ENCODE results near the gene DPP6. TPM values are rescaled to one million over a fixed set of nuclear protein-coding genes. Genes with fewer than 3 reads are reported as not detected.
A peak's percentile ranks its signal among the peaks of the same experiment; 100 is the strongest.

The DPP6 gene
- total and polyA plus RNA-seq, 11 donors, result 0.05 to 2.9 (median 0.11) TPM; not detected in 3

DNA sequence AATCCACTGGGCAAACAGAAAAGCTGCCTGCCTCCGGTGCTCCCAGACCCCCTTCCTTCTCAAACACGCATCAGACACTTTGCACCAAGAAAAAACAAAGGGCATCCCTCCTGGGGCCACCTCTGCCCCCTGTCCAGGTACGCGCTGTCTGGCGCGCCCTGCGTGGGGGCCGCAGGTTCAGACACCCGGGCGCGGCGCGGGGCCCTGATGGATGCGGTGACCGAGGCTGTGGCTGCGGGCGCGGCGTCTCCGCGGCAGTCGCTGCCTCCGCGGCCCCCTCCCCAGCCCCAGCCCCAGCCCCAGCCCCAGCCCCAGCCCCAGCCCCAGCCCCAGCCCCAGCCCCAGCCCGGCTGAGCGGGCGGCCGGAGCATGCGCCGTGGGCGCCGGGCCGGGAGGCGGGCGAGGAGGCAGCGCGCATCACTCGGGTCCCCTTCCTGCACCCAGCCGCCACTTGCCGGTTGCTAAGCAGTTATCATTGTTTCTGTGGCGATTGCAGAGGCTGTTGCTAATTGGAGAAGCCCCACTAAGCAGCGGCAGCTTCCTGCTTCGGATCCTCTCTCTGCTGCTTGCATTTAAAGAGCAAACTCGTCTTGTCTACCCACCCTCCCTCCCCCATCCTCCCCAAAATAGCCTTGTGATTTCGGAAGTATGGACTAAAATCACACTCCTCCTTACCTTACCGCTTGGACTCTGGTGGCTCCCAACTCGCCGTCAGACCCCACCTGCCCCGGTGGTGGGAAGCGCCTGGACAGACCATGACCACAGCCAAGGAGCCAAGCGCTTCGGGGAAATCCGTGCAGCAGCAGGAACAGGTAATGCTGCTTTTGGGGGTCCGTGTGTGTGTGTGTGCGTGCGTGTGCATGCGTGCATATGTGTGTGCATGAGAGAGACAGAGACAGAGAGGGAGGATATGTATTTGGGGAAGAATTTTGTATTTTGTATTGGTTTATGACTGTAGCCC is 252.8 kb downstream of the DPP6 start:
- WGBS, 4 donors, result 7 to 16% (median 8%) methylated on average over 26 to 57 of the region's 57 CpGs
- no peak overlapping the region for H3K27ac ChIP-seq
- peaks cover 0 to 39% (median 6%) of the 10 kb centered on the region in 9 donors for H3K27me3 ChIP-seq
- no peaks in the 10 kb centered on the region for H3K4me1 ChIP-seq
- no peaks in the 10 kb centered on the region for H3K36me3 ChIP-seq
- ATAC-seq, result peak in 2 of 4 donors; percentile 34 to 49
- no peak for DNase-seq
- no peaks in the 10 kb centered on the region for H3K9me3 ChIP-seq
- peak overlapping the region in 1 of 12 donors; percentile 23 for H3K4me3 ChIP-seq
- no peak for TF ChIP-seq POLR2A (IDR thresholded peaks at IDR 0.05)
- TF ChIP-seq, protein P1, sequence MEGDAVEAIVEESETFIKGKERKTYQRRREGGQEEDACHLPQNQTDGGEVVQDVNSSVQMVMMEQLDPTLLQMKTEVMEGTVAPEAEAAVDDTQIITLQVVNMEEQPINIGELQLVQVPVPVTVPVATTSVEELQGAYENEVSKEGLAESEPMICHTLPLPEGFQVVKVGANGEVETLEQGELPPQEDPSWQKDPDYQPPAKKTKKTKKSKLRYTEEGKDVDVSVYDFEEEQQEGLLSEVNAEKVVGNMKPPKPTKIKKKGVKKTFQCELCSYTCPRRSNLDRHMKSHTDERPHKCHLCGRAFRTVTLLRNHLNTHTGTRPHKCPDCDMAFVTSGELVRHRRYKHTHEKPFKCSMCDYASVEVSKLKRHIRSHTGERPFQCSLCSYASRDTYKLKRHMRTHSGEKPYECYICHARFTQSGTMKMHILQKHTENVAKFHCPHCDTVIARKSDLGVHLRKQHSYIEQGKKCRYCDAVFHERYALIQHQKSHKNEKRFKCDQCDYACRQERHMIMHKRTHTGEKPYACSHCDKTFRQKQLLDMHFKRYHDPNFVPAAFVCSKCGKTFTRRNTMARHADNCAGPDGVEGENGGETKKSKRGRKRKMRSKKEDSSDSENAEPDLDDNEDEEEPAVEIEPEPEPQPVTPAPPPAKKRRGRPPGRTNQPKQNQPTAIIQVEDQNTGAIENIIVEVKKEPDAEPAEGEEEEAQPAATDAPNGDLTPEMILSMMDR (IDR thresholded peaks at IDR 0.05), result no peak
- intact Hi-C loops (cut with DNase I), result no loop called here

DNA sequence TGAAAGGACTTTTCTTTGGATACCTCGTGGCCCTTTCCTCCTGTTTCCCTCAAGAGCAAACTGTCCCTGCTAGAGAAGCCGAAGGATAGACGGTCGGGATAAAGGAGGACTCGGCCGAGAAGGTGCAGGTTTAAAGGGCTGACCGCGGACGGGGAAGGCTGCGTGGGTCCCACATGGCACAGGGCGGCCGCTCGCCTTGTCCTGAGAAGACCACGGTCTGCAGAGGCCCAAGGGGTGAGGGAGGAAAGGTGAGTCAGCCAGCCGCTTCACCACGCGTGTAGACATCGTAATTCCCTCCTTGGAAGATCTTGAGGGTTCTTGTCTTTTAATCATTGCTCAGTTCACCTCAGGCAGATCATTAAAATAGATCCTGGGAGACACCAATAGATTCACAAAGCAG is 253.8 kb downstream of the DPP6 start:
- WGBS, 4 donors, result 82 to 89% (median 86%) methylated on average over 18 of the region's 18 CpGs
- TF ChIP-seq, protein P1 (IDR thresholded peaks at IDR 0.05), result no peak
- ATAC-seq, result no peak
- Histone ChIP-seq H3K4me3 (no peak overlapping the region), H3K27ac (no peak overlapping the region), H3K4me1 (no peaks in the 10 kb centered on the region), H3K9me3 (no peaks in the 10 kb centered on the region), H3K36me3 (no peaks in the 10 kb centered on the region), H3K27me3 (peaks cover 0 to 40% (median 6%) of the 10 kb centered on the region in 9 donors)
- DNase-seq, result no peak
- intact Hi-C loops (cut with DNase I), result no loop called here

DNA sequence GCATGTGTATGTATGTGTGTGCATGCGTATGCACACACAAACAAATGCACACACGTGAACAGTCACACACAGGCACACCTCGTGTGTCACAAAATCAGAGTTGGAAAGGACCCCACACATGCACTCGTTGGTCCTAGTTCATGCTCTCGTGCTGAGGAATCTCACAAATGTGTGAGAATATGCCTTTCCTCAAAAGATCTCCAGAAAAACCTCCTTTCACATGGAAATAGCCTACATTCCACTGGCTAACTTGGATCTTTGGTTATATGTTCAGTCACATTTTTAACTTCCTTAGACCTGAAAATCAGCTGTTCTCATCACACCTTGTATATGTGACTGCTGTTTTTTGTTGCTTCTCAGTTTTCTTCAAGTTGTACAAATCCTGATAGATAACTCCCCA is 256.7 kb downstream of the DPP6 start:
- ATAC-seq (no peak), DNase-seq (no peak)
- Histone ChIP-seq H3K4me1 (no peaks in the 10 kb centered on the region), H3K36me3 (no peaks in the 10 kb centered on the region), H3K27ac (no peak overlapping the region), H3K4me3 (no peak overlapping the region), H3K27me3 (peaks cover 0 to 29% (median 6%) of the 10 kb centered on the region in 9 donors), H3K9me3 (no peaks in the 10 kb centered on the region)
- intact Hi-C loops (cut with DNase I), result no loop called here
- no peak for TF ChIP-seq POLR2A (IDR thresholded peaks at IDR 0.05)
- TF ChIP-seq, protein P1 (IDR thresholded peaks at IDR 0.05), result no peak
- 33 to 48% (median 43%) methylated on average over 5 of the region's 5 CpGs for WGBS, 4 donors

DNA sequence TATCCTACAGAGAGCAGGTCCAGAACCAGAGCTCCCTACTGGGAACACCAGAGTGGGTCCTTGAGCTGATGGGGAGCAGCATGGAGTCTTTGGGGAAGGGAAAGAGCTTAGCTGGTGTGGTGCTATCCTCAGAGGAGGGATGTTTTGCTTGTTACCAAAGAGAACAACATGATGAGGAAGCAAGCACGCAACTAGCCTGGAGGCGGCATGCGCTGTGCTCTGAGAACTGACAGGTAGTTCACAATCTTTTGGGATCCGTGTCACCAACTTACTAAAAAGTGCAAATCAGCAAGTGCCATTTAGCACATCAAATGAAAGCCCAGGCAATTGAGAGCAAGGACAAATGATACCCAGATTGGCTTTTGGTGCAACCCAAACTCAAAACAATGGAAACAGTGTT is 257.9 kb downstream of the DPP6 start:
- Histone ChIP-seq H3K36me3 (no peaks in the 10 kb centered on the region), H3K27me3 (peaks cover 0 to 24% (median 6%) of the 10 kb centered on the region in 9 donors), H3K4me3 (no peak overlapping the region), H3K4me1 (no peaks in the 10 kb centered on the region), H3K27ac (no peak overlapping the region), H3K9me3 (no peaks in the 10 kb centered on the region)
- WGBS, 4 donors, result 77 to 85% (median 80%) methylated on average over 4 of the region's 4 CpGs
- TF ChIP-seq, protein P1 (IDR thresholded peaks at IDR 0.05), result no peak
- DNase-seq (no peak), ATAC-seq (no peak)
- intact Hi-C loops (cut with DNase I), result no loop called here

All from heart left ventricle (tissue), 16 donors.